ENCODE measurements around the gene CDIP1. TPM values are rescaled to one million over a fixed set of nuclear protein-coding genes. Genes with fewer than 3 reads are reported as not detected.

CDIP1 gene
- total RNA-seq, 1 donor from 2014 or later, result 4.7 TPM

- no peak for DNase-seq (ENCODE audit: low read depth in 2 of 2)
Measured at GRCh38 chr16:4491898-4492297, 46.7 kb downstream of the CDIP1 start.

DNA sequence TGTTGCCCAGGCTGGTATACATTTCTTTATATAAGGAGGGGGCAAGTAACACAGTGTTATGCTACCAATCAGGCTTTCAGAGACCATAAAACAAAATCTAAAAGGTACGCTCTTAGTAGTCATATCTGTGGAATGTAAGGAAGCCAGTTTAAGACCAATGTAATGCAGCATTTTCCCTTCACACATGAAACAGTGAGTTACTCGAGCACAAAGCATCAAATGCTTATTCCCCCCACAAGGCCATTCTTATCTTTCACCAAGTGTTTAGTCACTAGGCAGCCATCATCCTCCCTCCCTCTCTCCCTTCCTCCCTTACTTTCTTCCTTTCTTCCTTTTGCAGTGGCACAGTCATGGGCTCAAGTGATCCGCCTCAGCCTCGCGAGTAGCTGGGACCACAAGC lies 49.5 kb downstream of the CDIP1 start:
- DNase-seq (ENCODE audit: low read depth in 2 of 2), result no peak

DNA sequence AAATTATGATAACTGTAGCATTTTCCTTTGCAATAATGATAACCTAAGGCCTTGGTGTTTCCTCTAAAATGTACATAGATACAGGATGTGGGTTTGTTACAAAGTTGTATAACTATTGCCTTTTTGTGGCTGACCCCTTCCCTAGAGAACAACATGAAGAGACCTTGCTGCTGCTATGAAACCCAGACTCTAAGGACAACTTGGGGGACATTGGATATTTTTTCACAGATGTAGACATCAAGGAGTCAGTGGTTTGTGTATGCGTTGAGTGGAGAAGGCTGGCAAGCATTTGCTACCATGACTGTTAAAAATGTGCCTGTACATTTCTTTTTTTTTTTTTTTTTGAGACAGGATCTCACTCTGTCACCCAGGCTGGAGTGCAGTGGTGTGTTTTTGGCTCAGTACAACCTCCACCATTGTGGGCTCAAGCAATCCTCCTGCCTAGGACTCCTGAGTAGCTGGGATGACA lies 50.0 kb downstream of the CDIP1 start:
- DNase-seq (ENCODE audit: low read depth in 2 of 2), result no peak

GRCh38 chr16:4487955-4488498 lies 50.5 kb downstream of the CDIP1 start:
- DNase-seq (ENCODE audit: low read depth in 2 of 2), result peak; percentile 30 to 56

GRCh38 chr16:4486126-4486893 lies 52.3 kb downstream of the CDIP1 start:
- DNase-seq (ENCODE audit: low read depth in 2 of 2), result no peak

DNA sequence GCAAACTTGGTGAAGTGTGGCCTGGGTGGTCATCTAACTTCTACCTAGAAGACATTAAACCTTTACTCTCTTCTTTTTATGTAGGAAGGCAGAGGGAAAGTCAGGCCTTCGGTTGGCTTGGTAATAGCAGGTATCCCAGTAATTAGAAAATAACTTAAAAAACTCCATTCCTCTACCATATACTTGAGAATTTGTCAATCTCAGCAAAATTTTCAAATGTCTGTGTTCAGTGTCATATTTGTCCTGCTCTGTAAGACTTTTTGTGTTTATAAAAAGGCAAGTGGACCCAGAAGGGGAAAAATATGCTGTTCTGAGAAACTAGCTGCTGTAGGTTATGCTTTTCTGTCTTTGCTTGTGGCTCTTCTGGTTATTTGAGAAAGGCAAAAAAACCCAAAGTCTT lies 56.6 kb downstream of the CDIP1 start:
- no peak for DNase-seq (ENCODE audit: low read depth in 2 of 2)

DNA sequence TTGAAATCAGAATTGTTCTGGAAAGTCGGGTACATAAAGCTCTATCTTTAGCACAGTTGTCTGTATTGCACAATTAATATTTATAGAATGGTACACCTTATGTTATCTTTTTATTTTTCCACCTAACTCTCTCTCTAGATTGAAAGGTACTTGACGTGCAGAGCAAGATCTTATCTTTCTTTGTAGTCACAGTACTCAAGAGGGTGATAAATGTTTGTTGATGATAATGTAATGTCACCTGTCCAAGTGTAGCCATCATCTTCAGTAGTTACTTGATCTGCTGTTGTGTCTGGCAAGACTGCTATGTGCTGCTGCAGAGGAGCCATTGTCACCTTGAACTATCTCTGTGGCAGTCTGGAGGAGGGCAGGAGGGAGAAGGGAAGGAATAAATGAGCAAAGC lies 57.0 kb downstream of the CDIP1 start:
- no peak for DNase-seq (ENCODE audit: low read depth in 2 of 2)

DNA sequence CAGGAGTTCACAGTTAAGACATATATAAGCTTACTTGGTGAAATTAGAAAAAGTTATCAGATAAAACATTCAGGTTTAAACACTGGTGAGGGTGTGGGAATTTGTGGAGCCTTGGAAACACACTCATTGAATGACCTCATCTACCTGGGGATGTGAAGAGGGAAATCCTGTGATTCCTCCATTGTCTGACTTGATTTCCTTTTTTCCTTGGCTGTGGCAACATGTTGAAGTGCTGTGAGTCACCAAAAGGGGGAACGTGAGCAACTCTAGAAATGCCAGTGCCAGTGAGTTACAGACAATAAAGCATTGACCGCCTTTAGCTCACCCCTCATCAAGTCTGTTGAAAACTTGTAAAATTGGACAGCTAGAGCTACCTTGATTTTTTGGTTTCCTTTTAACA lies 60.6 kb downstream of the CDIP1 start:
- peak; percentile 88 to 97 for DNase-seq (ENCODE audit: low read depth in 2 of 2)

GRCh38 chr16:4475880-4476788 lies 62.4 kb downstream of the CDIP1 start, which contains the start of gene HMOX2:
Gene HMOX2 (plus strand): TSS chr16:4476398. CDS start chr16:4505525, 29,127 bp downstream.
- peak; percentile 82 to 95 for DNase-seq (ENCODE audit: low read depth in 2 of 2)

DNA sequence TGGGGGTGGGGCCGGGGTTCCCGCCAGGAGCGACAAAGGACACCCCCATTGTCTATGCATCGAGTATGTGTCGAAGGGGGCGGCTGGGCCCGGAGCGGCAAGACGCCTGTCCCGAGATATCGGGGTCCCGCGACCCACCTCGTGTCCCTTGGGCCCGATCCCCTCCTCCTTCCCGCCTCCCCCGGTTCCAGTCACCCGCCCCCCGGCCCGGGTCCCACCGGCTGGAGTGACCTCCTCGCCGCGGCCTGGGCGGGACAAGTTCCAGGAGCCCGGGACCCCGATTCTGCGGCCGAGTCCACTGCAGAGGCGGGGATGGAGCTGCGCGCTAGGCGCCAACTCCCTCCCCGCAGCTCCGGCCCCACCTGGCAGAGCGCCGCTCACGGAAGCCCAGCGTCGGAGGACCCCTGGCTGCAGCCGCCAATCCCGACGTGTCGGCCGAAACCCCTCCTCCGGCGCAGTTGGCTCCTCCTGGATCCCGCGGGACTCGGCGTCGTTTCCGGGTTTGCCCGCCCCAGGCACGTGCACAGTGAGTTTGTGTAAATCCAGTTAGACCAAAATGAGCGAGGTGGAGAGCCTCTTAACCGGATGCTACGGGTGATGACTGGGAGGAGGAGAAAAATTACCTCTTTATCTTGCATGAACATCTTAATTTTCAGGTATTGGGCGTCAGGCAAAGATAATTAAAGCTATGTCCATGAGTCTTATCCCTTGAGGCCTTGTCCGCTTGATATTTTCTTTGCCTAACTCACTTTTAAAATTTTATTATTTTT lies 64.2 kb downstream of the CDIP1 start, which contains the start of gene NMRAL1:
Gene NMRAL1 (minus strand): TSS at position 434 of the 770 bp plus-strand sequence. CDS start 493 bp downstream, outside the sequence.
- DNase-seq (ENCODE audit: low read depth in 2 of 2), result peak; percentile 86 to 91

GRCh38 chr16:4472880-4473279 lies 65.7 kb downstream of the CDIP1 start:
- no peak for DNase-seq (ENCODE audit: low read depth in 2 of 2)

GRCh38 chr16:4471869-4472268 lies 66.7 kb downstream of the CDIP1 start:
- DNase-seq (ENCODE audit: low read depth in 2 of 2), result no peak

GRCh38 chr16:4468972-4469371 lies 69.6 kb downstream of the CDIP1 start:
- DNase-seq (ENCODE audit: low read depth in 2 of 2), result no peak

DNA sequence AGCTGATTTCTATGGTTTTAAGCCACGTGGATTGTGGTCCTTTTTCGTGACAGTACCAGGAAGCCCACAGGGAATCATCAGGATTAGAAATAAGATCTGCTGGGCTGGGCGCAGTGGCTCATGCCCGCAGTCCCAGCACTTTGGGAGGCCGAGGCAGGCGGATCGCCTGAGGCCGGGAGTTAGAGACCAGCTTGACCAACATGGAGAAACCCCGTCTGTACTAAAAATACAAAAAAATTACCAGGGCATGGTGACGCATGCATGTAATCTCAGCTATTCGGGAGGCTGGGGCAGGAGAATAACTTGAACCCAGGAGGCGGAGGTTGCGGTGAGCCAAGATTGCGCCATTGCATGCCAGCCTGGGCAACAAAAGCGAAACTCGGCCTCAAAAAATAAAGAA lies 70.7 kb downstream of the CDIP1 start:
- no peak for DNase-seq (ENCODE audit: low read depth in 2 of 2)

DNA sequence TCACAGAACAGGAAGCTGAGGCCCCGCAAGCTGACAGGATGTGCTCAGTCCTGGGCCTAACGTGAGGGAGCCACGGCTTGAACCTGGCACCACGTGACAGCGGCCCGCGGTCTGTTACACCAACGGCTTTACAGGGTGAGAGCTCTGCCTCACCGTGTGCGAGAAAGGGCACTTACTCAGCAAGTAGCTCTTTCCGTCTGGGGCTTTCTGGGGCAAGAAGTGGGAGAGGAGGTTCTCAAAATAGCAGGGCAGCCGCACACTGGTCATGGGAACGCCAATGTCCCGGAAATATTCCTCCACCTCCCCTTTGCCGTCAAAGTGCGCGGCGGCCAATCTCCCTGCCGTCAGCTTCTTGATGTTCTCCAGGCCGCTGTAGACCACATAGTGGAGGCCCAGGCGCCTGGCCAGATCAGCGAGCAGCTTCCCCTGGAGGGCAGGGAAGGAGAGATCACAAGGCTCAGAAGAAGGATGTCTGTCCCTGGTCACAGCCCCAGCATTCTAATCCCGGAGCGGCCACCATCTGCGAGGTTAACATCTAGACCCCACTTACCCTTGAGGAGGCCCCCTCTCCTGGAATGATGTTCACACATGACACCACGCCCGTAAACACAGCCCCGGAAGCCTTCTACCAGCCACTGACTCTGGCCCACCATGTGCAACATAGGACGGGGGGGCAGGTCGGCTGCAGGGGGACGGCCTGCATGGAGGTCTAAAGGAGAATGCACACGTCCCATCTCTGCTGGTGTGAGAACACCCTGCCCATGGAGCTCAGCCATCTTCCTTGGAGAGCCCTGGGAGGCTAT lies 72.4 kb downstream of the CDIP1 start:
- DNase-seq (ENCODE audit: low read depth in 2 of 2), result no peak

DNA sequence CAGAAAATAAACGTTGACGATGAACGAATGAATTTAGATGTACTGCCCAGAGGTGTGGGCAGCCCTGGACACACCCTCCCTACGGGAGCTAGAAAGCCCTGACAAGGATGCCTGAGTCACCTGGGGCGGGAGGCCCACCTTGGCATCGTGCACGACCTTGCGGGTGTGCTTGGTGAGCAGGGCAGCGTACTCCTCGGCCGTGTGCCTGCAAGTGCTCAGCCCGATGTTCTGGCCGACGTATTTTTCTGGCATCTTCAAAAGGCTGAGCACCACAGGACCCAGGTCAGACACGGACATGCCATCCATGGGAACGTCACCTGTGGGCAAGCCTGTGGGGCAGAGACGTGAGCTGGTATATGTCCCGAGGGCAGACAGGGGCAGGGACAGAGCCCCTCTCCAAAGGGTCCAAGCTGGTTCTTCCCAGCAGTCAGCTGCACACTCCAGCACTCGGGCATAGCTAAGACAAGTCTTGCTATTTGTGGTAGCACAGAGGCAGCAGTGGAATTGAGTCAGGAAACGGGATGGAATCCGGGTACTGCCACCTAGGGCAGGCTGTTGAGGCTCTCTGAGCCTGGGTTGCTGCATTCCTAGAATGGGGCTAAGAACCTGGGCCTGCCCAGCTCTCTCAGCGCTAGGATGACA lies 74.9 kb downstream of the CDIP1 start:
- no peak for DNase-seq (ENCODE audit: low read depth in 2 of 2)

GRCh38 chr16:4461250-4462085 lies 77.1 kb downstream of the CDIP1 start:
- no peak for DNase-seq (ENCODE audit: low read depth in 2 of 2)

GRCh38 chr16:4460936-4461249 lies 77.7 kb downstream of the CDIP1 start:
- DNase-seq (ENCODE audit: low read depth in 2 of 2), result no peak

Data from dermis microvascular lymphatic vessel endothelial cell (primary cell).